SU-DHL-6 (cell line): ENCODE results near the gene DAW1.

Experiments
- H2AFZ ChIP-seq: fragments of 200-600 bp; sonication (generic); 2 replicates; pipeline ENCODE4 v1.6.1; 2014; ENCODE audit warnings: low read depth, mild to moderate bottlenecking, moderate library complexity, mixed read lengths, antibody characterized with exemption, low read length; ENCODE audit not compliant: severe bottlenecking
- H3F3A ChIP-seq: fragments of 200-600 bp; shearing (Covaris generic); 2 replicates; pipeline ENCODE4 v1.6.0; 2016; ENCODE audit warnings: antibody characterized with exemption, mild to moderate bottlenecking; ENCODE audit not compliant: insufficient read depth
- H3K27ac ChIP-seq: fragments of 200-600 bp; sonication (generic); 2 replicates; pipeline ENCODE4 v1.5.1; 2016; ENCODE audit warnings: low read depth, mild to moderate bottlenecking, low read length, moderate library complexity, mixed read lengths
- H3K27me3 ChIP-seq: fragments of 200-600 bp; sonication (generic), shearing (Covaris generic); 2 replicates; pipeline ENCODE4 v1.6.0; 2014; ENCODE audit warnings: mild to moderate bottlenecking, low read length
- H3K36me3 ChIP-seq: fragments of 200-600 bp; sonication (generic); 2 replicates; pipeline ENCODE4 v1.6.1; 2014; ENCODE audit warnings: mild to moderate bottlenecking, low read length, mixed read lengths
- H3K4me2 ChIP-seq: fragments of 300-600, 200-600 bp; shearing (Covaris generic), sonication (generic); 2 replicates; pipeline ENCODE4 v1.6.0; 2014; ENCODE audit warnings: low read length, low read depth, mild to moderate bottlenecking; ENCODE audit not compliant: poor library complexity, severe bottlenecking
- H3K4me3 ChIP-seq: fragments of 200-600 bp; sonication (generic); 2 replicates; pipeline ENCODE4 v1.5.1; 2014; ENCODE audit warnings: antibody characterized with exemption, low read length, mild to moderate bottlenecking, mixed read lengths; ENCODE audit not compliant: insufficient read depth, poor library complexity, severe bottlenecking
- H3K79me2 ChIP-seq: fragments of 200-600 bp; sonication (generic); 2 replicates; pipeline ENCODE4 v1.6.1; 2014; ENCODE audit warnings: mild to moderate bottlenecking, low read length, moderate library complexity; ENCODE audit not compliant: insufficient read depth
- H3K9ac ChIP-seq: fragments of 200-600 bp; sonication (generic); 2 replicates; pipeline ENCODE4 v1.7.0; 2014; ENCODE audit warnings: mild to moderate bottlenecking, low read length
- H3K9me2 ChIP-seq: fragments of 200-600 bp; sonication (generic); replicated peaks from 2 replicates; pipeline ENCODE4 v1.6.1; 2014; ENCODE audit warnings: low read length; ENCODE audit not compliant: insufficient read depth
- H3K9me3 ChIP-seq: fragments of 200-600 bp; sonication (generic); 2 replicates; pipeline ENCODE4 v1.6.1; 2014; ENCODE audit warnings: low read length, mixed read lengths; ENCODE audit not compliant: insufficient read depth
- H4K20me1 ChIP-seq: fragments of 200-600 bp; sonication (generic); 2 replicates; pipeline ENCODE4 v1.6.1; 2014; ENCODE audit warnings: low read depth, mild to moderate bottlenecking, antibody characterized with exemption, low read length, moderate library complexity, mixed read lengths
- CTCF ChIP-seq: fragments of 200-600 bp; sonication (generic); IDR thresholded peaks from one replicate; pipeline ENCODE4 v1.5.1; 2017; ENCODE audit warnings: antibody characterized with exemption, mild to moderate bottlenecking, low read length, moderate library complexity; ENCODE audit not compliant: insufficient read depth, poor library complexity, severe bottlenecking
- EZH2phosphoT487 ChIP-seq: fragments of 200-600 bp; sonication (generic), shearing (Covaris generic); conservative IDR thresholded peaks from 2 replicates; pipeline ENCODE4 v1.6.1; 2018; ENCODE audit warnings: mild to moderate bottlenecking, antibody characterized with exemption, low read length, moderate library complexity, mixed read lengths

DAW1 gene

GRCh38 chr2:227888289-227888688 lies 16.9 kb downstream of the DAW1 start:
- no peaks in the 10 kb centered on the region for H3K9me3 ChIP-seq
- H3K4me3 ChIP-seq, result no peak overlapping the region
- no peaks in the 10 kb centered on the region for H3K9me2 ChIP-seq
- H3K4me2 ChIP-seq, result no peak overlapping the region
- H3K79me2 ChIP-seq, result no peaks in the 10 kb centered on the region
- no peaks in the 10 kb centered on the region for H4K20me1 ChIP-seq
- no peak overlapping the region for H3K27ac ChIP-seq
- no peaks in the 10 kb centered on the region for H3F3A ChIP-seq
- no peak overlapping the region for H3K9ac ChIP-seq
- H3K36me3 ChIP-seq, result no peaks in the 10 kb centered on the region
- TF ChIP-seq CTCF, result no peak
- no peak for TF ChIP-seq EZH2phosphoT487
- no peak overlapping the region for H2AFZ ChIP-seq
- H3K27me3 ChIP-seq, result no peaks in the 10 kb centered on the region

GRCh38 chr2:227889336-227889735 lies 17.9 kb downstream of the DAW1 start:
- no peak overlapping the region for H2AFZ ChIP-seq
- H3K27ac ChIP-seq, result no peak overlapping the region
- no peak overlapping the region for H3K4me2 ChIP-seq
- H3K9ac ChIP-seq, result no peak overlapping the region
- H3F3A ChIP-seq, result no peaks in the 10 kb centered on the region
- H4K20me1 ChIP-seq, result no peaks in the 10 kb centered on the region
- no peaks in the 10 kb centered on the region for H3K9me3 ChIP-seq
- TF ChIP-seq CTCF (no peak), EZH2phosphoT487 (no peak)
- no peak overlapping the region for H3K4me3 ChIP-seq
- no peaks in the 10 kb centered on the region for H3K79me2 ChIP-seq
- no peaks in the 10 kb centered on the region for H3K36me3 ChIP-seq
- no peaks in the 10 kb centered on the region for H3K9me2 ChIP-seq
- H3K27me3 ChIP-seq, result no peaks in the 10 kb centered on the region

- Histone ChIP-seq H2AFZ (no peak overlapping the region), H3K27me3 (no peaks in the 10 kb centered on the region), H3K79me2 (no peaks in the 10 kb centered on the region), H4K20me1 (no peaks in the 10 kb centered on the region), H3K9ac (no peak overlapping the region), H3K36me3 (no peaks in the 10 kb centered on the region), H3K4me3 (no peak overlapping the region), H3K9me3 (no peaks in the 10 kb centered on the region), H3K9me2 (no peaks in the 10 kb centered on the region), H3K4me2 (no peak overlapping the region), H3F3A (no peaks in the 10 kb centered on the region), H3K27ac (no peak overlapping the region)
- no peak for TF ChIP-seq EZH2phosphoT487
- TF ChIP-seq CTCF, result peak; percentile 35
These were observed 19.2 kb downstream of the DAW1 start for GRCh38 chr2:227890495-227891079.
